AG10803 (cell line): ENCODE data around the gene EPHA2.
A peak's percentile ranks its signal among the peaks of the same experiment; 100 is the strongest.

Experiments
- DNase-seq: peaks from one replicate; pipeline ENCODE4 v3.0.0; 2010; ENCODE audit warnings: low read depth
- H3K4me3 ChIP-seq: 2 replicates; pipeline ENCODE4 v1.5.1; 2011; ENCODE audit warnings: mild to moderate bottlenecking, low read length, control low read depth
- TF ChIP-seq, protein P1 (sequence below): conservative IDR thresholded peaks from 2 replicates; pipeline ENCODE4 v1.5.1; 2011; ENCODE audit warnings: mild to moderate bottlenecking, low read length, control low read depth, inconsistent platforms

EPHA2 gene

DNA sequence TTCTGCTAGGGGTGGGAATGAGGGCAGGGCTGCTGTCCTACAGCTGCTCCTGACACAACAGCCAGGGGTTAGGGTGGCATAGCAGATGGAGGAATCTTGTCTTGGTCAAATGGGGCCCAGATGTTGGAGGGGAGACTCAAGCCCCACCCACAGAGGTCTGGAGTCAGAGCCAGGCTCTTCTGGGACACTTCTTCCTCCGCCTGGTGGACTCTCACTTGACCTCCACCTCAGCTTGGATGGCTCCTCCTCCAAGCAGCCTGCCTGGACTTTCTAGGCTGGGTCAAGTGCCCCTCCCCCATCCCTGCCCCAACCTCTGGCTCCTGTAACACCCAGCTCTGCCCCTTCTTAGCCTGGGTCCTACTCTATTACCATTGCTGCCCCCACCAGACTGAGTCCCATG, 35.5 kb downstream of the EPHA2 start:
- DNase-seq: peak; percentile 36
- TF ChIP-seq, protein P1, sequence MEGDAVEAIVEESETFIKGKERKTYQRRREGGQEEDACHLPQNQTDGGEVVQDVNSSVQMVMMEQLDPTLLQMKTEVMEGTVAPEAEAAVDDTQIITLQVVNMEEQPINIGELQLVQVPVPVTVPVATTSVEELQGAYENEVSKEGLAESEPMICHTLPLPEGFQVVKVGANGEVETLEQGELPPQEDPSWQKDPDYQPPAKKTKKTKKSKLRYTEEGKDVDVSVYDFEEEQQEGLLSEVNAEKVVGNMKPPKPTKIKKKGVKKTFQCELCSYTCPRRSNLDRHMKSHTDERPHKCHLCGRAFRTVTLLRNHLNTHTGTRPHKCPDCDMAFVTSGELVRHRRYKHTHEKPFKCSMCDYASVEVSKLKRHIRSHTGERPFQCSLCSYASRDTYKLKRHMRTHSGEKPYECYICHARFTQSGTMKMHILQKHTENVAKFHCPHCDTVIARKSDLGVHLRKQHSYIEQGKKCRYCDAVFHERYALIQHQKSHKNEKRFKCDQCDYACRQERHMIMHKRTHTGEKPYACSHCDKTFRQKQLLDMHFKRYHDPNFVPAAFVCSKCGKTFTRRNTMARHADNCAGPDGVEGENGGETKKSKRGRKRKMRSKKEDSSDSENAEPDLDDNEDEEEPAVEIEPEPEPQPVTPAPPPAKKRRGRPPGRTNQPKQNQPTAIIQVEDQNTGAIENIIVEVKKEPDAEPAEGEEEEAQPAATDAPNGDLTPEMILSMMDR: no peak
- H3K4me3 ChIP-seq: no peak overlapping the region

DNA sequence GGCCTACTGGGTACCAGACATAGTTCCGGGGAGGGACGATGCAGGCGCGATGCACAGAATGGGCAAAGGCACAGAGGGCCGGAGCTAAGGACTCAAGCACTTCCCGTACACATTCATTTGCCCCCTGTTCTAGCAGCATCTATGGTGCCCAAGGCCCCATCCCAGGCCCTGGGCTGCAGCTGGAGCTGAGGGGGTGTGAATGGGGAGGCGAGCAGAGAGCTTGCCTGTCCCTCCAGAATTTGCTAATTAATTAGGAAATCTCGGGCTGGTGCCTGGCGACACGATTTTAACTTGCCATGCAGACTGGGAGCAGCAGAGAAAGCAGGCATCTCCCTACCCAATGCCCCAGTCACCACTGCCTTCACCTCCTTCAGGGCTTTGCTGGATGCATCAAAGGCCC, 35.9 kb downstream of the EPHA2 start:
- no peak for DNase-seq
- H3K4me3 ChIP-seq: no peak overlapping the region
- TF ChIP-seq, protein P1: no peak

DNA sequence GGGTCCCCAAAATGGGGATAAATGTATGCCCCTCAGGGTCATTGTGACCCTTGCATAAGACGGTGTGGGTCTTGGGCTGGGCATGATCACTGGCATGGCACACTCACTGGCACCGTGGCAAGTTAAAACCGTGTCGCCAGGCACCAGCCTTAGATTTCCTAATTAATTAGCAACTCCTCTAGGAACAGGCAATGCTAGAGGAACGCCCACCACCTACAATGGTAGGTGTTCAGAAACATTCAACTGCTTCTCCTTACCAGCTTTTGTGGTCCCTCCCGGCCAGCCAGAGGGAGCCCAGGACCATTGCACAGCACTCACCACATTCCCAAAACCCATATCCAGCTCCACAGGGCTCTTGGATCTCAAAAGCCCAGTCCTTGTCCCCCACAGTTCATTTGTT, 36.4 kb downstream of the EPHA2 start:
- H3K4me3 ChIP-seq: no peak overlapping the region
- TF ChIP-seq, protein P1: no peak
- DNase-seq: no peak

DNA sequence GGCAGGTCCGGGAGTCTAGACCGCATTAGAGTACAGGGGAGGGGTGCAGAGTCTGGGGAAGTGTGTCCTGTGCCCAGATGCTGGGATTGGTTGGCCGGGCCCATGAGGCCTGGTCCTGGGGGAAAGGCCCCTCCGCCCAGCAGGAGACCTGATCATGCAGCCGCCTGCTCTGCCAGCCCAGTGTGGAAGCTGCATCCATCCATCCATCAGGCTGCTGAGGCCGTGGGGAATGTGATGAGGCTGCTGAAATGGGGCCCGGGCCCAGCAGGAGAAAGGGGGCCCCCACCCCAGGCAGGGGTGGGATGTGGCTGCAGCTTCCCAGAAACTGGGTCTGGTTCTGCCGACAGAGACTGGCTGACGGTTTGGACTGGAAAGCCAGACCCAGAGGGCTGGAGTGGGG, 37.2 kb downstream of the EPHA2 start:
- H3K4me3 ChIP-seq: no peak overlapping the region
- TF ChIP-seq, protein P1: no peak
- DNase-seq: no peak

DNA sequence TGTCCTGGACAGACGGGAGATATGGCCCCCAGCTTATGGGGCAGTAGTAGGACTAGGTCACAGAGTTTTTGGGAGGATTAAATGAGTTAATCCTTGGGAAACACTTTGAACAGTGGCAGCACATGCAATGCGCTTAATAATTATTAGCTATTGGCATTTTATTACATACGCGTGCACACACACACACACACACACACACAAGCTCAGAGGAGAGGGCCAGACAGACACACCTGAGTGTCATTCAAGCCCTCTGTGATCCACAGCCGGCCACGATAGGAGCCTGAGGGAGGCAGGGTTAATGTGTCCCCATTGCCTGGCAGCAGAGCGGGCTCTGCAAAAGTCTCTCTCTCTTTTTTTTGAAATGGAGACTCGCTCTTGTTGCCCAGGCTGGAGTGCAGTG, 37.9 kb downstream of the EPHA2 start:
- TF ChIP-seq, protein P1: no peak
- no peak for DNase-seq
- H3K4me3 ChIP-seq: no peak overlapping the region

DNA sequence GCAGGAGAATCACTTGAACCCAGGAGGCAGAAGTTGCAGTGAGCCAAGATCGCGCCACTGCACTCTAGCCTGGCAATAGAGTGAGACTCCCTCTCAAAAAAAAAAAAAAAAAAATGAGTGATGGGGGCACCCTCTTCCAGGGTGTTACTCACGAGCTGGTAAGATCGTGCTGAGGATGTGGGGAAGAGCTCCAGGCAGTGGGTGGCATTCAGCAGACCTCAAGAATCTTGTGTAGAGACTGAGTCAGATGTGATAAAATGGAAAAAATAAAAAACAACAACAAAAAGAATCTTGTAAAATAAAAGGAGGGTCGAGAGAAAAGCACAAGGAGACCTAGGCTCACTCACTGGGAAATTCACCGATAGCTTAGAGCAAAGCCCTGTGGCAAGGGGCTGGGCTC, 38.5 kb downstream of the EPHA2 start:
- H3K4me3 ChIP-seq: no peak overlapping the region
- peak; percentile 67 for DNase-seq
- TF ChIP-seq, protein P1: no peak

DNA sequence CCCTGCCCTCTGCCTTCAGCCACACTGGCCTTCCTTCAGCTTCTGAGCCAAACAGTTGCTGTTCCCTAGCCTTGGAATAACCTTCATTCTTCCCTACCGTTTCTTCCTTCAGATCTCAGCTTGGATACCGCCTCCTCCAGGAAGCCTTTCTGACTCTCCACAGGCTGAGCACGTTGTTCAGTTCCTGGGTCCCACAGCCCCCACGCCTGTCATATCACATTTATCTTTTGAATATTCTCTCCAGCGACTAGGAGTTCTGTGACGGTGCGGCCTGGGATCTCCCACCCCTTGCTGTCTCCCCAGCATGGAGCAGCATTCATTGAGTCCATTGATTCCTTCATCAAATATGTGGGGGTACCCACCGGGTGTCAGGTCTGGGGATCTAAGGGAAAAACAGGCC, 39.2 kb downstream of the EPHA2 start:
- no peak overlapping the region for H3K4me3 ChIP-seq
- TF ChIP-seq, protein P1: no peak
- DNase-seq: no peak
